Measurements from ENCODE around the gene WIPI1. TPM values are rescaled to one million over a fixed set of nuclear protein-coding genes. Genes with fewer than 3 reads are reported as not detected.

The WIPI1 gene
- total and polyA plus RNA-seq, 9 of the 15 experiments (the other 6 are each of a cell fraction or from before 2014, with no cell fraction given) = 3.7 to 23.5 (median 11.8) TPM

GRCh38 chr17:68398691-68399637 is 58.3 kb downstream of the WIPI1 start (continued):
- TF ChIP-seq SIX5 (IDR thresholded peaks at IDR 0.05; ENCODE audit: borderline replicate concordance in 1 of 2, insufficient read depth in 1 of 2, low read depth in 1 of 2, low read length in 2 of 2) = no peak
- no peak for TF ChIP-seq TAF15 (IDR thresholded peaks at IDR 0.05; ENCODE audit: low read depth, low read length)
- no peak for TF ChIP-seq SIRT6 (IDR thresholded peaks at IDR 0.05; ENCODE audit: low read depth, low read length)
- TF ChIP-seq DLX4 (CRISPR knock-in tag; IDR thresholded peaks at IDR 0.05) = no peak
- TF ChIP-seq HDAC8 (tag; IDR thresholded peaks at IDR 0.05) = no peak
- TF ChIP-seq ZNF639 (CRISPR knock-in tag; conservative IDR thresholded peaks at IDR 0.05 in 1 of 2, IDR thresholded peaks at IDR 0.05 in 1 of 2) = no peak
- TF ChIP-seq ZNF395 (CRISPR knock-in tag; IDR thresholded peaks at IDR 0.05) = no peak
- no peak for TF ChIP-seq PCBP2 (IDR thresholded peaks at IDR 0.05; ENCODE audit: low read depth, low read length, poor library complexity, severe bottlenecking)
- no peak for TF ChIP-seq RAD51 (IDR thresholded peaks at IDR 0.05; ENCODE audit: borderline replicate concordance, low read depth)
- no peak for TF ChIP-seq BDP1 (IDR thresholded peaks at IDR 0.05; ENCODE audit: insufficient read depth, insufficient read length)
- no peak for TF ChIP-seq KLF10 (CRISPR knock-in tag; IDR thresholded peaks at IDR 0.05)
- TF ChIP-seq ZFP36 (IDR thresholded peaks at IDR 0.05; ENCODE audit: low read depth, low read length, partially characterized antibody) = no peak
- TF ChIP-seq ZNF75A (CRISPR knock-in tag; IDR thresholded peaks at IDR 0.05) = no peak
- TF ChIP-seq DDX20 (tag; IDR thresholded peaks at IDR 0.05; ENCODE audit: low read depth) = no peak
- TF ChIP-seq NONO (IDR thresholded peaks at IDR 0.05; ENCODE audit: low read depth in 2 of 2, low read length in 1 of 2) = no peak
- no peak for TF ChIP-seq ZNF511 (CRISPR knock-in tag; IDR thresholded peaks at IDR 0.05)
- no peak for TF ChIP-seq MBD2 (IDR thresholded peaks at IDR 0.05; ENCODE audit: borderline replicate concordance, low read depth)
- TF ChIP-seq ZBTB12 (CRISPR knock-in tag; IDR thresholded peaks at IDR 0.05) = no peak
- TF ChIP-seq RAD21 (CRISPR knock-in tag; conservative IDR thresholded peaks at IDR 0.05 in 1 of 2, IDR thresholded peaks at IDR 0.05 in 1 of 2) = peak; percentile 78 to 80
- no peak for TF ChIP-seq POLR2AphosphoS2 (IDR thresholded peaks at IDR 0.05; ENCODE audit: low read length)
- no peak for TF ChIP-seq SMARCC2 (IDR thresholded peaks at IDR 0.05; ENCODE audit: low read depth)

All from K562 (cell line).